HG03025 (cell line): ENCODE measurements around the gene ATXN2L.
"Not testable (repeated sequence)": the region's sequence is repeated elsewhere in the genome, so short reads cannot be mapped to it uniquely, and the experiment has no call there.

ENCODE experiments used
- ATAC-seq: cut with Tn5 transposase; IDR thresholded peaks from one replicate; pipeline ENCODE4 v1.9.1; 2021; ENCODE audit warnings: mild to moderate bottlenecking, moderate library complexity; ENCODE audit not compliant: unreplicated experiment, low FRiP score

Gene ATXN2L

GRCh38 chr16:28866454-28866804 is 43.6 kb downstream of the ATXN2L start:
- no peak for ATAC-seq

- ATAC-seq, result no peak
Observed at GRCh38 chr16:28867241-28867640, 44.4 kb downstream of the ATXN2L start.

GRCh38 chr16:28867646-28868045 is 44.8 kb downstream of the ATXN2L start:
- ATAC-seq, result not testable (repeated sequence)

- ATAC-seq, result no peak
Observed at GRCh38 chr16:28869201-28869600, 46.4 kb downstream of the ATXN2L start.

- ATAC-seq, result no peak
Observed at GRCh38 chr16:28872952-28873351, 50.2 kb downstream of the ATXN2L start.

- ATAC-seq, result no peak
Observed at GRCh38 chr16:28873543-28874201, 50.9 kb downstream of the ATXN2L start.

- no peak for ATAC-seq
Observed at GRCh38 chr16:28874406-28874805, 51.6 kb downstream of the ATXN2L start.

GRCh38 chr16:28875134-28876018 is 52.6 kb downstream of the ATXN2L start:
- no peak for ATAC-seq

GRCh38 chr16:28876019-28876659 is 53.3 kb downstream of the ATXN2L start:
- ATAC-seq, result no peak

- ATAC-seq, result no peak
Observed at GRCh38 chr16:28876973-28877654, 54.3 kb downstream of the ATXN2L start.

GRCh38 chr16:28877655-28878000 is 54.8 kb downstream of the ATXN2L start:
- ATAC-seq, result no peak

- no peak for ATAC-seq
Observed at GRCh38 chr16:28878083-28878926, 55.5 kb downstream of the ATXN2L start, which contains the start of gene ATP2A1. ATP2A1 (plus strand) TSS chr16:28878488; CDS start chr16:28878672, 184 bp downstream.

GRCh38 chr16:28879261-28879840 is 56.6 kb downstream of the ATXN2L start:
- ATAC-seq, result peak; percentile 16

- peak; percentile 59 for ATAC-seq
Observed at GRCh38 chr16:28879841-28880588, 57.2 kb downstream of the ATXN2L start.

GRCh38 chr16:28880589-28880915 is 57.8 kb downstream of the ATXN2L start:
- no peak for ATAC-seq

GRCh38 chr16:28880955-28881354 is 58.2 kb downstream of the ATXN2L start:
- ATAC-seq, result no peak

GRCh38 chr16:28881565-28881964 is 58.8 kb downstream of the ATXN2L start:
- not testable (repeated sequence) for ATAC-seq

GRCh38 chr16:28882551-28883160 is 59.9 kb downstream of the ATXN2L start:
- ATAC-seq, result no peak
